Lung (tissue), 12 donors: ENCODE data around the gene TSPAN31. TPM values are rescaled to one million over a fixed set of nuclear protein-coding genes. Genes with fewer than 3 reads are reported as not detected.

ENCODE experiments used
- ATAC-seq: fragments of 200-7000 bp; cut with Tn5 transposase; one replicate; pipeline ENCODE4 v1.9.1; 2020; ENCODE audit warnings: moderate number of reproducible peaks; ENCODE audit not compliant: insufficient read depth, low FRiP score
- DNase-seq, 3 donors: peaks; one replicate each; pipeline ENCODE4 v3.0.0-alpha.2; 2013 to 2017
- H3K27ac ChIP-seq, 2 donors: one replicate each; pipeline ENCODE4 v1.5.1; 2013; ENCODE audit warnings: mild to moderate bottlenecking in 2 of 2, moderate library complexity in 2 of 2, control low read depth in 1 of 2, inconsistent platforms in 1 of 2, low read depth in 1 of 2, low read length in 1 of 2
- H3K27me3 ChIP-seq, 3 donors: one replicate each; pipeline ENCODE4 v1.5.1; 2013; ENCODE audit warnings: low read length in 2 of 3; ENCODE audit not compliant: control insufficient read depth in 3 of 3, insufficient read depth in 3 of 3
- H3K36me3 ChIP-seq, 4 donors: one replicate each; pipeline ENCODE4 v1.5.1; 2013; ENCODE audit warnings: low read length in 4 of 4, mild to moderate bottlenecking in 1 of 4, moderate library complexity in 1 of 4; ENCODE audit not compliant: control insufficient read depth in 4 of 4, insufficient read depth in 4 of 4
- H3K4me1 ChIP-seq, 5 donors: one replicate each; pipeline ENCODE4 v1.5.1; 2013; ENCODE audit warnings: low read length in 5 of 5, mild to moderate bottlenecking in 2 of 5, moderate library complexity in 1 of 5; ENCODE audit not compliant: control insufficient read depth in 5 of 5, insufficient read depth in 5 of 5
- H3K4me3 ChIP-seq: one replicate; pipeline ENCODE4 v1.5.1; 2013; ENCODE audit warnings: mild to moderate bottlenecking, control low read depth, moderate library complexity
- H3K9ac ChIP-seq, 2 donors: one replicate each; pipeline ENCODE4 v1.5.1; 2013; ENCODE audit warnings: low read length in 2 of 2, control low read depth in 1 of 2; ENCODE audit not compliant: insufficient read depth in 1 of 2
- H3K9me3 ChIP-seq, 4 donors: one replicate each; pipeline ENCODE4 v1.5.1; 2013; ENCODE audit warnings: low read length in 3 of 4, mild to moderate bottlenecking in 1 of 4, moderate library complexity in 1 of 4; ENCODE audit not compliant: control insufficient read depth in 4 of 4, insufficient read depth in 3 of 4
- WGBS, 2 donors: extraction: QIAGEN DNeasy Blood & Tissue Kit; methylation state at CpG; one replicate each; pipeline ENCODE4 v1.1.7; 2013; 5-methylcytosine and 5-hydroxymethylcytosine counted together
- polyA plus RNA-seq, 2 donors: library from polyadenylated mRNA; stranded (reverse); fragments of 200-250 nt; gene quantifications; one replicate each; pipeline ENCODE4 v1.2.1, GENCODE V29; 2013
- total RNA-seq, 2 donors: library from RNA; depleted of rRNA in 1 of 2; stranded (reverse); fragments of >200 nt in 1 of 2; gene quantifications; one replicate each; pipeline ENCODE4 v1.2.1, GENCODE V29; 2014 to 2021
- TF ChIP-seq, protein P1 (sequence below): IDR thresholded peaks from 2 replicates; pipeline ENCODE4 v1.5.1; 2012; ENCODE audit warnings: mild to moderate bottlenecking; ENCODE audit errors: control extremely low read depth, extremely low read depth
- donor health status: control.
- donor health status: control.
- donor health status: Bipolar disorder and iron deficiency.
- donor health status: healthy.
- donor health status: DM: yes; HTN: yes; CAD: no.

Gene TSPAN31
- total and polyA plus RNA-seq, 4 donors, result 32.4 to 61.1 (median 46.1) TPM

GRCh38 chr12:57752668-57753000 is 7.8 kb downstream of the TSPAN31 start:
- Histone ChIP-seq H3K9ac (peak overlapping the region in 1 of 2 donors; percentile 27), H3K4me1 (peaks cover 5 to 42% (median 16%) of the 10 kb centered on the region in 5 donors), H3K36me3 (peaks cover 5 to 21% (median 19%) of the 10 kb centered on the region in 4 donors), H3K9me3 (no peaks in the 10 kb centered on the region), H3K27ac (peak overlapping the region; percentile 7 to 56), H3K4me3 (no peak overlapping the region), H3K27me3 (no peaks in the 10 kb centered on the region)
- no peak for DNase-seq
- TF ChIP-seq, protein P1, sequence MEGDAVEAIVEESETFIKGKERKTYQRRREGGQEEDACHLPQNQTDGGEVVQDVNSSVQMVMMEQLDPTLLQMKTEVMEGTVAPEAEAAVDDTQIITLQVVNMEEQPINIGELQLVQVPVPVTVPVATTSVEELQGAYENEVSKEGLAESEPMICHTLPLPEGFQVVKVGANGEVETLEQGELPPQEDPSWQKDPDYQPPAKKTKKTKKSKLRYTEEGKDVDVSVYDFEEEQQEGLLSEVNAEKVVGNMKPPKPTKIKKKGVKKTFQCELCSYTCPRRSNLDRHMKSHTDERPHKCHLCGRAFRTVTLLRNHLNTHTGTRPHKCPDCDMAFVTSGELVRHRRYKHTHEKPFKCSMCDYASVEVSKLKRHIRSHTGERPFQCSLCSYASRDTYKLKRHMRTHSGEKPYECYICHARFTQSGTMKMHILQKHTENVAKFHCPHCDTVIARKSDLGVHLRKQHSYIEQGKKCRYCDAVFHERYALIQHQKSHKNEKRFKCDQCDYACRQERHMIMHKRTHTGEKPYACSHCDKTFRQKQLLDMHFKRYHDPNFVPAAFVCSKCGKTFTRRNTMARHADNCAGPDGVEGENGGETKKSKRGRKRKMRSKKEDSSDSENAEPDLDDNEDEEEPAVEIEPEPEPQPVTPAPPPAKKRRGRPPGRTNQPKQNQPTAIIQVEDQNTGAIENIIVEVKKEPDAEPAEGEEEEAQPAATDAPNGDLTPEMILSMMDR, result no peak
- WGBS, 2 donors, result 2% methylated on average over 5 of the region's 5 CpGs
- no peak for ATAC-seq

DNA sequence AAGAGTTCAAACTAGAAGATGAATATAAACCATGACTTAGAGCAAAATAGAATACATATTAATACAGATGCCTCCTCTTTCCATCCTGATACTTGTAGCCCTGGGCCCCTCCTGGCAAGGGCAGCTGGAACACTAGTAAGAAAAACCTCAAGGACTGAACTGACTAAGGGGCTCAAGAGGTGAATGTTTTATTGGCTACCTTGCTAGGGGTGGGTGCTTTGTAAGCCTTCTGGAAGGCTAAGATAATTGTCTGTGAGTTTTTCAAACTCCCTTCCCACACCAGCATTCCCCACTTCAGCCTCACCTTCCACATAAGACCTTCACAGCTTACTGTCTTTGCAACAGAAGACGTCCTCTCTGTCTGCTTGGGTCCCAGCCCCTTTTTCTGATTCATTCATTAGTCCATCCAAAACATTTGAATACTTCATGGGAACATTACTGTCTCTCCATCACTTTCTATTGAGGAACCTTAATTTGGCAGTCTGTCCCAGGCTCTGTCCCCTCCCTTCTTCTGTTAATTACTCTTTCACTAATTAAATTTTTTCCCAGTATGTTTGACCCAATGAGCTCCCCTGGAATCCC is 9.0 kb downstream of the TSPAN31 start:
- Histone ChIP-seq H3K4me3 (no peak overlapping the region), H3K27me3 (no peaks in the 10 kb centered on the region), H3K9ac (no peak overlapping the region), H3K27ac (peak overlapping the region in 1 of 2 donors; percentile 27), H3K9me3 (peaks cover 0 to 5% (median 0%) of the 10 kb centered on the region in 4 donors), H3K36me3 (peaks cover 4 to 22% (median 14%) of the 10 kb centered on the region in 4 donors), H3K4me1 (peaks cover 5 to 42% (median 16%) of the 10 kb centered on the region in 5 donors)
- 26 to 56% methylated on average over 1 of the region's 1 CpG for WGBS, 2 donors
- no peak for ATAC-seq
- TF ChIP-seq, protein P1, result no peak
- DNase-seq, result no peak

GRCh38 chr12:57754411-57755193 is 9.8 kb downstream of the TSPAN31 start, which contains the start of gene MARCHF9:
TSS of gene MARCHF9 (plus strand) at chr12:57755103. CDS start at chr12:57755529, 426 bp downstream.
- Histone ChIP-seq H3K4me1 (peaks cover 5 to 42% (median 16%) of the 10 kb centered on the region in 5 donors), H3K4me3 (peak within 1 kb of the TSS; percentile 71), H3K27ac (peak within 1 kb of the TSS in 1 of 2 donors; percentile 74), H3K9ac (peak within 1 kb of the TSS; percentile 18 to 47), H3K27me3 (no peaks in the 10 kb centered on the region), H3K36me3 (peaks cover 0 to 19% (median 11%) of the 10 kb centered on the region in 4 donors), H3K9me3 (peaks cover 0 to 5% (median 0%) of the 10 kb centered on the region in 4 donors)
- DNase-seq, result peak in 2 of 3 donors; percentile 64 to 78
- TF ChIP-seq, protein P1, result no peak
- 1 to 3% methylated on average over 14 to 41 of the region's 41 CpGs for WGBS, 2 donors
- ATAC-seq, result no peak
